Activated naive CD4-positive, alpha-beta T cell treated with anti-CD3 and anti-CD28 coated beads, Interleukin-2, amount 50 U/mL, for 16 hours (primary cell): ENCODE data around the gene SLC22A23.

Experiments used
- DNase-seq: peaks from one replicate; pipeline ENCODE4 v3.0.0-alpha.2; 2020

SLC22A23 gene

DNA sequence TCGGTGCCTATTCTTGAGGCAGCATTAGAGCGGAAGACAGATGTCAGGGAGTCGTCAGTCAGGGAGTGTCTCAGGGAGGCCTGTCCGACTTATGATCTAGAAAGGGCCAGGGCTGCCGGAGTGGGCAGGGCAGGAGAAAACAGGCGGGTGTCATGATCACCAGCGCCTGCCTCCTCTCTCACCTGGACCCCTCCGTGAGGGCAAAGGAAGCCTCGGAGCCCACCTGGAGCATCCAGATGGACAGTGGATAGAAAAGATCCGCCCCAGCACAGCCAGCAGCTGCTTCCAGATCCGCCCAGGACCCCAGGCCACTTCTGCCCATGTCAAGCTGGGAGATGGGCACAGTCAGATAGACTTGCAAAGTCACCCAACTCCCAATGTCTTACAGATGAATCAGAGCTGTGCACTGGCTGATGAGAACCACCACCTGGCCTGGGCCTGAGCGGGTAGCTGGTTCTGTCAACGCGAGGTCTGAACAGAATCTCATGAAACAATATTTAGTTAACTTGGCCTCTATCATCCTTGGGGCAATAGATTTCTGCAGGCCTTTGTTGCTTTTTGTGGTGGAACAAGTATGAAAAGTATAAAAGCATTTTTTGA, 175.9 kb downstream of the SLC22A23 start:
- DNase-seq, result no peak

DNA sequence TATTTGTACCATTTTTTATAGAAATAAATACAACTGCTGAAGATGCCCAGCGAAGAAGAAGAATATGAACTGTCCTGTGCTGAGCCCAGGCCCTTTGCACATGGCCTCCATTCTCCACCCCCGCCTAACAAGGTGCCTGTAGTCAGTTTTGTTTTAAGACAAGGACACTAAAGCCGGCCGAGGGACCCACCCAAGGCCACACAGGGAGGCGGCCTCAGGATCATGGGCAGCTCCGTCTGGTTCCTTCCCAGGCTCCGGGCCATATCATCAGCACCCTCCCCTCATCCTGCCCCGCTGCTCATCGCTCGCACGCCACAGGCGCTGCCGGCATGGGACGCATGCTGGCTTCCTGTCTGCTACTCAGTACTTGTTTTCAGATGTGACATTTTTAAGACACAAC, 176.8 kb downstream of the SLC22A23 start:
- no peak for DNase-seq

DNA sequence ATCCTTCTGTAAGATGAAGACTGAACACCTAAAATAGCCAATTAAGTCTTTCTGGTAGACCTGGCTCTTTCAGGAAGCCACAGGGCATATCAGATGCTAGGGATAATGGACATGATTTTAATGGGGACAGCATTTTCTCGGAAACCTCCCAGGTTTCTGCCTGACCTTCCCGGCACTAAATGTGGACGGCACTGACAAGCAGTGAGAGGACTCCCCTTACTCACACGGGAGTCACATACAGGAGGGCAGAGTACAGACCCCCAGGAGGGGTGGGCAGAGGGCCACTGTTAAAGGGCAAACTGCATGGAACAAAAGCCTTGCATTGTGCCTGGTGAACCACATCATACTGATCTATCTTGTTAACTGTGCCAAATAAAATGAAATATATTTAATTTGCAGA, 178.2 kb downstream of the SLC22A23 start:
- DNase-seq, result no peak

DNA sequence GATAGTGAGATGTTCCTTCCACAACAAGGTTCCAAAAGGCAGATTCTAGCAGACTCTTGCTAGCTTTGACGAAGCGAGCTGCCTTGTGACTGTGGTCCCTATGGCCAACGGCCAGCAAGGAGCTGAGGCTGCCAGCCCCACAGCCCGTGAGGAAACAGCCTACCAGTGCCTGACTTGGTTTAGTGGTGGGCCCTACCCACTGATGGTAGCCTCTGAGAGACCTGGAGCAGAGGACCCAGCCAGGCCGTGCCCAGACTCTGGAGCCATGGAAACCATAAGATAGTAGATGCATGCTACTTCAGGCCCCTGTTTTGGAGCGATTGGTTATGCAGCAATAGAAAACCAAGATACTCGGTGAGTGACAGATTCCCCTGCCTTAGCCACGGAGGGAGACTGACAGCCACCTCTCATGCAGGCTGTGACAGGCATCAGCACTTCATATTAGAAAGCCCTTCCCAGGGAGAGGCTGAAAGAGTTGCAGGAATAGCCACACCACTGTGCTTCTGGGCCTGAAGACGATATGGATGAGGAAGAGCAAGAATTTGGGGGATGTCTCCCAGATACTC, 178.9 kb downstream of the SLC22A23 start:
- no peak for DNase-seq

DNA sequence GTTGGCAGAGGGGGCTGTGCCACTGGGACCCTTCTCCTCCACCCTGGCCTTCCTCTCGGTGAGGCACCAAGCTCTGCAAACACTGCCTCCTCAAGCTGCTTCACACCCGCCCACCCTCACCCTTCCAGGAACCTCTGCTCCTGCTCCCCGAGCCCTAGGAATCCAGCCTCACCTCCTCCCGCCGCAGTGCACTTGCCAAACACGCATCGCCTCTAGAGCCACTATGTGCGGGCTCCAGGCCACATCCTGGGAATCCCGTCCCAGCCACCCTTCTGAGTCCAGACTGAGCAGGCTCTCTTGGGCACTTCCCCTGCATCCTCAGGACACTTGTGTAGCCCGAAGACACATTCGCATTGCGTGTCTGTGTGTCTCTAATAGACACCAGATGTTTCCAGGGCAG, 179.6 kb downstream of the SLC22A23 start:
- DNase-seq, result no peak

DNA sequence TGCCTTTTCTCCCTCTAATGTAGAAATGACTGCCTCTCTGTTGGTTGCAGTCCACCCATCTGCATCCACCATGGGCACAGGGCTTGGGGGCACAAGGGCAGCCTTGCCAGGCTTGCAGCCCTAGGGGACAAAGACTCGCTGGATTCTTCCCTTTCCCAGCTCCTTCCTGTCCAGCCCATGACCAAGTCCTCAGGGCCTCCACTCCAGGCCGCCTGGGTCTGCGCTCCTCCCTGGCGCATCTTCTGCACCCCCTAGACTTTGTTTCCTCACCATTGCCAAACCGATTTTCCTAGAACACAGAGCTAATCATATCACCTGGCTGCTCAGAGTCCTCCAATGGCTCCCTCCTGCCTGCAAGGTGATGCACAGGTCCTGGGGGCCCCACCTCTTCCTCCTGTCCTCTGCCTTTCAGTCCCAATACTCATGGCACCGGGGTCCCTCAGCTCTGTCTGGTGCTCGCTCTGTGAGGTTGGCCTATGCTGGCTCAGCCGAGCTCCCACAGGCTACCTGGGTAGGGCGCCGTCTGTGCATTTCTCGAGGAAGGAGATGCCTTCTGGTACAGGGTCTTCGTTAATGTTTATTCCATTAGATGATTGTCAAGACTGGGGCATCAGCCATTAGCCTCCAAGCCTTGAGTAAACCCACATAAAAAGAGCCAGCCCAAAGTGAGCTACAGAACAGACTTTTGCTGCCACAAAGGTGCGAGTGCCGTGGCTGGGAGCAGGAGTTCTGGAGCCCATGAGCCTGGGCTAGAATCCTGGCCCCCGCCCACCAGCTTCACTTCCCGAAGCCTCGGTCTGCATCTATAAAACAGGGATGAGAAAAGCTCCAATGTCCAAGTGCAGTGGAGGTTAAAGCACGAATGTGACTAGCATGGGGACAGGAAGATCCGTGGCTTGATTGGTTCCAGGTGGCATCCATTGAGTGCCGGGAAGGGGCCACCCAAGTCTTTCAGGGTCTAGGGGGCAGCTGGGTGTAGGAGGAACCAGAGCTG, 180.4 kb downstream of the SLC22A23 start:
- DNase-seq, result no peak

DNA sequence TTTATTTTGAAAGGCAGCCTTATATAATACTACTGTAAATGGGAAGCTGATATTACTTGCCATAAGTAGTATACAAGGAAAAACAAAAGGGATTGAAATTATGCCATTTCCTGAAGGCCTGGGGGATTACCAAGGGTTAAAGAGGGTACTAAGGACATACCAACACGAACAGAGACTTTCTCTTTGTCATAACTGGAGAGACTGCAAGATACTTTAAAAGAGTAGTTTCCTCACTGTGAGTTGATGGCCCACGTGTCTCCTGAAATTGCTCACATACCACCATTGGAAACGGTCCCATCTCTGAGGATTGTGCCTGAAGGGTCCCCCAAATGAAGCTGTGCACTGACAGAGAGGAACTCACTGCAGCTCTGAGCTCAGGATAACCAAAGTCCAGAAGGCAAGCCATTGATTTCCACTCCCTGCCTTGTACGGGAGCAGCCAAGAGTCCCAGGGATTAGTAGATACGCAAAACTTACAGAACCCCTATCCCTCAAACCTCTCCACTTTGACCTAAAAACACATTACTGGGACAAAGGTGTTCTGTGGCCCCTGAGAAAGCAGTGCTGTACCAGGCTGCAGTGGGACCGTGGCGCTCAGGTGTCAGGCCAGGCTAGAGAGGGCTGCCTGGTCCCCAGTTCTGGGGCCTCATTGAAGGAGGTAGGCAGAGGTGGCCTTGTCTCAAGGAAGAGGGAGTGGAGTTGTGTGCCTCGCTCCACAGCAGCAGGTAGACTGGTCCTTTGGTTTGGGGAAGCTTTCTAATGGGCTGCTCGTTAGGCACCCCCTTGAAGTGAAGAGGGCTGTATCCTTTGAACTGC, 182.9 kb downstream of the SLC22A23 start:
- DNase-seq, result no peak

DNA sequence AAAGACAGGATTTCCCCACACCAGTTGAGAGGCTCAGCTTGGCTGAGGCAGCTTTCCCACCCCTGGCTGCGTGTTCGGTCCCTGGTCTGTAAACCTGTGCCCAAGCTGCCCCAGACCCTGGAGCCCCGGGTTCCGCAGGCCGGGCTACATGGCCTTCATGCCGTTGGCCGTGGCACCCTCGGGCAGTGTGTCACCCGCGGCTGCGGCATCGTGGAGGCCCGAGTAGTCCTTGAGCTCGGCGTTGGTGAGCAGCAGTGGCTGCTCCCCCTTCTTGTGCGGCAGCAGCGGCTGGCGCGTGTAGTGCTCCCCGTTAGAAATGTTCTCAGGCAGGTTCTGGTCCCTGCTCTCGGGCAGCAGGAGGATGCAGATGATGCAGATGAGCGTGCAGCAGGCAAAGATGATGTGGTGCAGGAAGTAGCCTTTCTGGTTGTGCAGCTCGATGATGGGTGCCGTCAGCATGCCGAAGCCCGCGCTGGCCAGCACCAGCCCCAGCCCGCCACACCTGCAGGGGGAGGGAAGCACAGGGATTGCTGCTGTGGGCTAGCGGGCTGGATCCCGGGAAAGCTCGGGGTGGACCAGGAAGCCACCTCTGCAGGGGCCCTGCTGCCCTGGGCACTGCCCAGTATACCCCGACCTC, 183.8 kb downstream of the SLC22A23 start:
- no peak for DNase-seq

DNA sequence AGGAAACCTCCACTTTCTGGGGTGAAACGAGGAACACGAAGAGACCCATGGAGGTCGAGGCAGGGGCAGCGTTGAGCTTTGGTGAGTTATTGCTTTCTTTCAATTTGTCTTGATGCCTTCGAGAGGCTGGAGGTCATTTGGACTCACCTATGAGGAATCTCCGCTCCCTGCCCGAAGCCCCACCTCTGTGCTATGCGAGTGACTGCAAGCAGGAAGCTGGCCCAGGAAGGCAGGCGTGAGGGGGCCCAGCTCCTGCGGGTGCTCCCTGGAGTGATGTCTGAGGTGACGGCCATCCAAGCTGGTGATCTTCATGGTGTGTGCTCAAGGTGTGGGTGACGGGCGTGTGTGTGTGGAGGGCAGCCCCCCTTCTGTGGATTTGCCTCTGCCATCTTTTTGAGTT, 185.1 kb downstream of the SLC22A23 start:
- no peak for DNase-seq

DNA sequence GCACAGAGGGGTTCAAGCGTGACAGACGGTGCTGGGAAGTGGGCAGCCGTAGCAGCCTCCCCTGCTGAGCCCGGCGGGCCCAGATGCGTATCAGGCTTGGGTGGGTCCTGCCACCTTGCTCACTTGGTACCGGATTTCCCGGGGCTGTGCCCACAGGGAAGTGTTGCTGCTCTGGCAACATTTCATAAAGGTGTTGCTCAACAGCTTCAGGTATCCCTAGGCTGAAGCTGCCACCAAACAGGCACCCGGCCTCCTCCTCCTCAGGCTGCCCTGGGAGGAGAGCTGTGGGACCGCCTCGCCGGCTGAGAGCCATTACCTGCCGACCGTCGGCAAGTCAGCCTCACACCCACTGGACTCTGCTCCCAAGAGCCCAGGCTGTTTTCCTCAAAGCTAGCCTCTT, 186.6 kb downstream of the SLC22A23 start:
- DNase-seq, result no peak

DNA sequence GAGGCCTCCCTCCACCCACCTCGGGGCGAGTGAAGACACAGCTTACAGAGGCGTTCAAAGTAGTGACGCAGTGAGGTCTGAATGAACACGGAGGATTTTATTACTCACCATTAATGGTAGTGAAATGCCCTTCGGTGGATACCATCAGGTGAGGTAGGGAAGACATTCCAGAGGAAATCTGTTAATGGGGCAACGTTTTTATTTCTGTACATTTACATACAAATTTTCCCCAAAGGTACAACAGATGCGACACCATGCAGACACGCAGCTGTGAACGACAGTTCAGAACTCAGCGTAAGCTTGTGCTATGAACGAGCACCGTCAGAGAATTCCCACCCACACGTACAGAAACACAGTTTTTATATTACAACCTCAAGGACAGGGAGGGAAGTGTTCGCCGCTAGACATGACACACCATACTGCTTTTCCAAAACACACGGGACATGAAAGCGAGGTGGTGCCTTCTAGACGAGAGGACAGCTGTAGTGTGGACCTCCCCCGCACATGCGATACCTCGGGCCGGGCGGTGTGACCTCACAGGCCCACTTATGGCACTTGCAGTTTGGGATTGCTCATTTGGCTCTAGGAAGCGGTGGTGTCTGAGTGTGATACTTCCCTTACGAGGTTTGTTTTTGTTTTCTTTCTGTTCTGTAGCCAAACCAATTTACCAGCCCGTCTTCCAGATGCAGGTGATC, 187.4 kb downstream of the SLC22A23 start:
- no peak for DNase-seq

DNA sequence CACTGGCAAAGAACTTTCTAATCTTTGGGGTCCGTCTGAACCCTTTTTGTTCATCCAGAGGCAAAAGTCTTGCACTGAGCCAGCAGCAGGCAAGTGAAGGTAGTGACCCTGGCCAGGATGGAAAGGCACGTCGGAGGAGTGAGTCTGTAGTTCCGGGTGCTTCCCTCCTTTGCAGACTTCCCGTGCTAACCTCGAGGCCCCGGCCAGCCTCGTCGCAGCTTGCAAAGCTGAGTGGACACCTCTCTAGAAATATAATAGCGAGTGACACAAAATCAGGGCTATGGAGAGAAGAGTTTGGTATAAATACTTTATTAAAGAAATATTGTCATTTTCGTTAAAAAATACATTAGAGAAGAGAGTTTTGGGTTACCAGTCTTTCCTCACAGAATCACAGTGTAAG, 188.2 kb downstream of the SLC22A23 start:
- DNase-seq, result no peak

DNA sequence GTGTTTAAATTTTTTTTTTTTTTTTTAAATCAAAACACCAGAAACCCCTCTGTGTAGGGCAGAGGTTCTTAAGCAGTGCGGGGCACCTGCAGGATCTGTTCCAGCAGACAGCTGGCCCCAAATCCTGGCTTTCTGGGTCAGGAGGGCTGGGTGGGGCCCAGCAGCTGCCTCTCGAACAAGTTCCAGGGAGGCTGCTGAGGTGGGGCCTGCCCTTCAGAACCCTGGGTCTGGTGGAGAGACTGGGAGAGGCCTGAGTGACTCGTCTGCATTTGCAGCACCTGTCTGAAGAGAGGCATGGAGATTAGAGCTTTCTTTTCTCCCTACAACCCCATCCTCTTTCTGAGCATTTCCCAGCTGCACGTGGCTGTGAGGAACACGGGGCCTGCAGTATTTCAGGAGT, 189.7 kb downstream of the SLC22A23 start:
- no peak for DNase-seq

DNA sequence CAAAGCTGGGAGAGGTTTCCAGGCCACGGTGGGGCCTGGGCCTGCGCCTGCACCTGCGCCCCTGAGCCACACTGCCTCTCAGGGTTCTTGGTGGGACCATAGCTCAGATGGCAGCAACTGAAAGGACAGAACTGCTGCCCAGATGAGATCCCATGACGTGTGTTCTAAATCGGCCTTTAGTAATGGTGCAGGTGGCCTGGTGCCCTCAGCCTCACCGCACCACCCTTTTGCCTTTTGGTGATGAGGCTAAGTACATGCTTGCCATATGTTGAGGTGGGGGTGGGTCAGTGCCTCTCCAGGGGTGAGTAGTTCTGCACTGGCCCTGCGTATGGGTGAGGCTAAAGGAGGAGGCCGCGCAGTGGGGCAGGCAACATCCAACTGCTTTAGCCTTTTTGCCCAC, 190.7 kb downstream of the SLC22A23 start:
- no peak for DNase-seq

DNA sequence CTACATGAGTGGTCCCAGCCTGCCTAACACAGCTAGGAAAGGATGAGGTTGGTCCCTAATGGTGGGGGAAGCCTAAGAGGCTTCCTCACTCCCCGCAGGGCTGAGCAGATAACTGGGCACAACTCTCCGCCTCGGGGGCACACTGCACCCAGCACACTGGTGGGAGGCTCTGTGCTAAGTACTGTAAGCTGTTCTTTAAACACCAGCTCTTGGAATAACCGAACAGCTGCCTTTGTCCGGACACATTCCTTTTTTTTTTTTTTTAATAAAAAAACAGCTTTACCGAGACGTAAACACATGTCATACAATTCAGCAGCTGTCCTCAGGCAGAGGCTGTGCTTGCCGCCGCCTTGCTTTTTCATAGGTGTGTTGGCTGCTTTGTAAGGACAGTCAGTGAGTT, 191.2 kb downstream of the SLC22A23 start:
- DNase-seq, result no peak

DNA sequence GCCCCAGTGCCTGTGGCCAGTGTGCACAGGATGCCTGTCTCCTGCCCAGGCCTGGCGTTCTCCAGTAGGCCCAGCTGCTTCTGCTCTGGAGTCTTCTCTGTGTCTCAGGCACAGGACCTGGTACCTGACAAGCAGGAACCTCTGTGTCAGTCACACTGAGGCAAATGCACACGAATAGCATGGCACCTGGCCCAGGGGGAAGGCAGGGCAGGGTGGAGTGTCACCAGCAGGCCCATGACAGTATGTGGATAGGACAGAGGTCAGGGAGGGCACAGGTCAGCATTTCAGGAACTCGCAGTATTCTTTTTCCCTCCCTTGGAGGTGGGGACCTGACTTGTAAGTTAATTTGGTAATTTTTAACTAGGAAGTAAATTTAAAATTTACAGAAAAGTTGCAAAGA, 192.5 kb downstream of the SLC22A23 start:
- no peak for DNase-seq

DNA sequence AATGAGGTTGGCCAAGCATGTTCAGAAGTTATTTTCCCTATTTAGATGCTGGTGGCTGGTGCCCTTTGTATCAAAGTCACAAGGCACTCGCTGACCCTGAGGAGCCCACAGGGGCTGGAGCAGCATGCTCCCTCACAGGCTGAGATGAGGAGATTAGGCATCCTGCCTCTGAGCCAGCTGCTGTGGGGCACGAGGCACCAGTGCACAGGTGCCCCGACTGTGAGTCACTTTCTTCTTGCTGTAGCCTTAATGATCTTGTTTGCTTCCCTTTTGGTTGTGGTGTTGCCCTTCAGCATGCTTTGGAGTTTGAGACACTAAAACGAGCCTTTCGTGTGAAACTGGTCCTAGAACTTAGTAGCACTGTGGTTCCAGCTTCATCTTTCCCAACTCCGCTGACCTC, 193.8 kb downstream of the SLC22A23 start:
- no peak for DNase-seq

DNA sequence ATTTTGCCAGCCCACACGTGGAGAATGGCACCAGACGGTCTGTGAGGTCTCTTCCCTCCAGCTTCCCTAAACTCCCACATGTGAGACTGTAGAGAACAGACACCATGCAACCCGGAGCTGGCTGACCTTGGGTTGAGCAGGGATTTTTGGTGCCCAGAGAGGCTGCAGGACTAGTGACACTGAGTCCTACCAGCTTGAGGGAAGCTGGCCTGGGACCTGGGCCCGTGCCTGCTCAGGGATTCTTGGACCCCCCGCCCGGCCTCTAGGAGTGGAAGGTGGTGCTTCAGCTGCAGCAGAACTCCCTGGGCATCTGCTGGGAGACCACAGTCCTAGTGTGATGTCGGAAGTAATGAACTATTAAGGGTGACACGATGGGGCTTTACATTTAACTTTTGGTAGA, 194.9 kb downstream of the SLC22A23 start:
- DNase-seq, result no peak

DNA sequence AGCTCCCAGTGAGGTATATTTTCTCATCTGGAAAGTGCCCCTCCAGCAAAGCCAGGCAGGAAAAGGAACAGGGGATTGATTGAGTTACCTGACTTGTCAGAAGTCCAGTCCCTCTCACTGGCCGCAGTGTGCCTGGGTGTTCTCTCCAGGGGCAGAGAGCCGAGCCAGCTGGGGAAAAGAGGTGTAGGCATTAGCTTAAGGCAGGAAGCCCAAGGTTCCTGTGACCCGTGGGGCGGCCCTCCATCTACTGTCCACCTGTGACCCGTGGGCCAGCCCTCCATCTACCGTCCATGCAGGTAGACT, 195.4 kb downstream of the SLC22A23 start:
- DNase-seq, result no peak

DNA sequence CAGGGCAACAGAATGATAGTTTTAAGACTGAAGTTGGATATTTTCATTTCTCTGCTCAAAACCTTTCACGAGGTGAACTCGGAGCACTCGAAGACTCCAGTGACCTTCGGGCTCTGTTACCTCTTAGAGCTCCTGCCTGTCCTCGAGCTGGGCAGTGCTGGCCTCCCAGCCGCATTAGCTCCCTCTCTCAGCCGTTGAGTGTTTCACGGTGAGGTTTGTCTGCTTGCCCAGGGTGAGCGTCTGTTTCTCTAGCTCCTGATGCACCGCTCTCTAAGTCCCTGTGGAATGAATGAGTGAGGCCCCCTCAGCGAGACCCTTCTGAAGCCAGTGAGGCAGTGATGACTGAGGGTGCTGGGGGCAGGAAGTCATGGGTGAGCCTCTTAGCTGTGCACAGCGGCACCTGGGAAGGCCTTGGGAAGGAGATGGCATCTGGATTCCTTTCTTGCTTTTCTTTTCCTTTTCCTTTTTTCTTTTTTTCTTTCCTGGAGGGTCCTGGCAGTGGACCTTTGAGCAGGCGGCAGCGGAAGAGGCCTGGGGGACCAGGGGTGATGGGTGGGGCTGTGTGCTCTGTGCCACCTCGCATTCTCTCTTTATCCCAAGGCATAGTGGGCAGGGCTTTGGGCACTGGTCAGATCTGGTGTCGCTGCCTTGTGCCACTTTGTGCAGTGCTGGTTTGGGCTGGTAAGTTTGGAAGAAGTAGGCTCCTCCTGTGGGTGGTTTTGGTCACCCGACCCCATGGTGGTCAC, 195.9 kb downstream of the SLC22A23 start:
- no peak for DNase-seq

DNA sequence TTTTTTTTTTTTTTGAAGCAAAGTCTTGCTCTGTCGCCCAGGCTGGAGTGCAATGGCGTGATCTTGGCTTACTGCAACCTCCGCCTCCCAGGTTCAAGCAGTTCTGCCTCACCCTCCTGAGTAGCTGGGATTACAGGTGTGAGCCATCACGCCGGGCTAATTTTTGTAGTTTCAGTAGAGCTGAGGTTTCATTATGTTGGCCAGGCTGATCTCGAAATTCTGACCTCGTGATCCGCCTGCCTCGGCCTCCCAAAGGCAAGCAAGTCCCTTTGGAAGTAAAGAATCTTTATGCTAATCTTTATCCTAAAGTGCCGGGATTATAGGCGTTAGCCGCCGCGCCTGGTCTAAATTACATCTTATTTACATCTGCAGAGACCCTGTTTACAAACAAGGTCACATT, 196.6 kb downstream of the SLC22A23 start:
- no peak for DNase-seq
